Skeletal muscle tissue (tissue), 4 donors: ENCODE results near the gene UCP3. TPM values are rescaled to one million over a fixed set of nuclear protein-coding genes. Genes with fewer than 3 reads are reported as not detected.
"Not testable (repeated sequence)": the region's sequence is repeated elsewhere in the genome, so short reads cannot be mapped to it uniquely, and the experiment has no call there.

Experiments used
- H3K27ac ChIP-seq: one replicate; pipeline ENCODE4 v1.7.0; 2013; ENCODE audit warnings: mild to moderate bottlenecking, low read depth, low read length, inconsistent platforms
- H3K27me3 ChIP-seq, 3 donors: one replicate each; pipeline ENCODE4 v1.7.0; 2013; ENCODE audit warnings: low read length in 3 of 3; ENCODE audit not compliant: control insufficient read depth in 3 of 3, insufficient read depth in 3 of 3
- H3K36me3 ChIP-seq, 3 donors: one replicate each; pipeline ENCODE4 v1.7.0; 2013; ENCODE audit warnings: low read length in 3 of 3; ENCODE audit not compliant: control insufficient read depth in 3 of 3, insufficient read depth in 3 of 3
- H3K4me1 ChIP-seq, 3 donors: one replicate each; pipeline ENCODE4 v1.7.0; 2013; ENCODE audit warnings: low read length in 3 of 3, mild to moderate bottlenecking in 3 of 3; ENCODE audit not compliant: control insufficient read depth in 3 of 3, insufficient read depth in 3 of 3
- H3K4me3 ChIP-seq, 3 donors: one replicate each; pipeline ENCODE4 v1.7.0; 2013; ENCODE audit warnings: low read length in 3 of 3
- H3K9ac ChIP-seq, 3 donors: one replicate each; pipeline ENCODE4 v1.7.0; 2013; ENCODE audit warnings: low read length in 3 of 3, mild to moderate bottlenecking in 3 of 3, moderate library complexity in 2 of 3, low read depth in 1 of 3
- H3K9me3 ChIP-seq, 3 donors: one replicate each; pipeline ENCODE4 v1.7.0; 2013; ENCODE audit warnings: low read length in 3 of 3; ENCODE audit not compliant: control insufficient read depth in 3 of 3
- total RNA-seq: library from RNA; depleted of rRNA; stranded (reverse); fragments of >200 nt; gene quantifications from one replicate; pipeline ENCODE4 v1.2.3, GENCODE V29; 2014
- donor health status: Osteomylitis.

The UCP3 gene
- total RNA-seq, 1 donor from 2014 or later = 1.6 TPM

GRCh38 chr11:73991471-73992006 is 17.3 kb downstream of the UCP3 start:
- Histone ChIP-seq H3K27ac (no peak overlapping the region), H3K9me3 (no peaks in the 10 kb centered on the region), H3K9ac (no peak overlapping the region), H3K36me3 (no peaks in the 10 kb centered on the region), H3K4me1 (no peaks in the 10 kb centered on the region), H3K27me3 (no peaks in the 10 kb centered on the region), H3K4me3 (no peak overlapping the region)

- Histone ChIP-seq H3K4me3 (no peak overlapping the region), H3K9ac (no peak overlapping the region), H3K27me3 (no peaks in the 10 kb centered on the region), H3K4me1 (no peaks in the 10 kb centered on the region), H3K36me3 (no peaks in the 10 kb centered on the region), H3K27ac (no peak overlapping the region), H3K9me3 (no peaks in the 10 kb centered on the region)
Measured at GRCh38 chr11:73990730-73991129, 18.2 kb downstream of the UCP3 start.

- Histone ChIP-seq H3K4me3 (no peak overlapping the region), H3K9me3 (no peaks in the 10 kb centered on the region), H3K9ac (no peak overlapping the region), H3K27ac (no peak overlapping the region), H3K27me3 (no peaks in the 10 kb centered on the region), H3K4me1 (peaks cover 3 to 5% (median 4%) of the 10 kb centered on the region in 3 donors), H3K36me3 (no peaks in the 10 kb centered on the region)
Measured at GRCh38 chr11:73989156-73989555, 19.7 kb downstream of the UCP3 start.

- no peaks in the 10 kb centered on the region for H3K9me3 ChIP-seq
- H3K27ac ChIP-seq = no peak overlapping the region
- H3K9ac ChIP-seq = no peak overlapping the region
- no peak overlapping the region for H3K4me3 ChIP-seq
- H3K36me3 ChIP-seq = no peaks in the 10 kb centered on the region
- no peaks in the 10 kb centered on the region for H3K27me3 ChIP-seq
- H3K4me1 ChIP-seq = peaks cover 7 to 12% (median 12%) of the 10 kb centered on the region in 3 donors
Measured at GRCh38 chr11:73988227-73988626, 20.7 kb downstream of the UCP3 start.

- not testable (repeated sequence) for H3K9me3 ChIP-seq, H3K9ac ChIP-seq, H3K4me3 ChIP-seq, H3K27me3 ChIP-seq, H3K36me3 ChIP-seq, H3K27ac ChIP-seq
- H3K4me1 ChIP-seq = peaks cover 29 to 30% (median 30%) of the 10 kb centered on the region in 3 donors
Measured at GRCh38 chr11:73985661-73986060, 23.2 kb downstream of the UCP3 start.

- Histone ChIP-seq H3K36me3 (peaks cover 9 to 13% (median 11%) of the 10 kb centered on the region in 3 donors), H3K27me3 (no peaks in the 10 kb centered on the region), H3K4me3 (peak overlapping the region; percentile 75 to 95 (median 94)), H3K4me1 (peaks cover 31 to 38% (median 35%) of the 10 kb centered on the region in 3 donors), H3K9ac (peak overlapping the region; percentile 55 to 93 (median 73)), H3K27ac (peak overlapping the region; percentile 94), H3K9me3 (no peaks in the 10 kb centered on the region)
Measured at GRCh38 chr11:73983741-73984538, 24.9 kb downstream of the UCP3 start.

- peak overlapping the region; percentile 94 for H3K27ac ChIP-seq
- peaks cover 17 to 20% (median 19%) of the 10 kb centered on the region in 3 donors for H3K36me3 ChIP-seq
- no peaks in the 10 kb centered on the region for H3K9me3 ChIP-seq
- peaks cover 31 to 38% (median 36%) of the 10 kb centered on the region in 3 donors for H3K4me1 ChIP-seq
- no peaks in the 10 kb centered on the region for H3K27me3 ChIP-seq
- peak overlapping the region; percentile 82 to 94 (median 93) for H3K9ac ChIP-seq
- peak overlapping the region; percentile 75 to 95 (median 94) for H3K4me3 ChIP-seq
Measured at GRCh38 chr11:73982990-73983740, 25.7 kb downstream of the UCP3 start.

GRCh38 chr11:73982595-73982989 is 26.3 kb downstream of the UCP3 start, which contains the start of gene UCP2:
Gene UCP2, minus strand, starts transcription at chr11:73982843. Its CDS starts 4,465 bp downstream, at chr11:73978378.
- Histone ChIP-seq H3K4me1 (peaks cover 31 to 38% (median 36%) of the 10 kb centered on the region in 3 donors), H3K9ac (peak within 1 kb of the TSS; percentile 86 to 94 (median 93))

GRCh38 chr11:73981051-73981805 is 27.7 kb downstream of the UCP3 start:
- Histone ChIP-seq H3K27me3 (no peaks in the 10 kb centered on the region), H3K36me3 (peaks cover 36 to 39% (median 36%) of the 10 kb centered on the region in 3 donors), H3K9me3 (no peaks in the 10 kb centered on the region), H3K9ac (peak overlapping the region; percentile 86 to 89 (median 87)), H3K4me1 (peaks cover 31 to 38% (median 36%) of the 10 kb centered on the region in 3 donors), H3K27ac (peak overlapping the region; percentile 94), H3K4me3 (peak overlapping the region; percentile 81 to 95 (median 90))

More at GRCh38 chr11:73982595-73982989, 26.3 kb downstream of the UCP3 start, which contains the start of gene UCP2:
- Histone ChIP-seq H3K36me3 (peaks cover 23 to 26% (median 25%) of the 10 kb centered on the region in 3 donors), H3K27ac (peak within 1 kb of the TSS; percentile 94), H3K4me3 (peak within 1 kb of the TSS; percentile 90 to 95 (median 94)), H3K27me3 (no peaks in the 10 kb centered on the region), H3K9me3 (no peaks in the 10 kb centered on the region)
